Keratinocyte (primary cell): Measurements from ENCODE around the gene VPS26C. TPM values are rescaled to one million over a fixed set of nuclear protein-coding genes. Genes with fewer than 3 reads are reported as not detected.
"Not testable (repeated sequence)": the region's sequence is repeated elsewhere in the genome, so short reads cannot be mapped to it uniquely, and the experiment has no call there.

ENCODE experiments used
- DNase-seq: peaks from one replicate; pipeline ENCODE4 v3.0.0-alpha.2; 2011; ENCODE audit warnings: low read depth, missing footprints, low spot score
- FAIRE-seq: peaks from 2 replicates; lab custom pipeline; 2011; peaks lifted over from hg19 to GRCh38; lab: Jason Lieb, UNC
- H2AFZ ChIP-seq: 2 replicates; pipeline ENCODE4 v1.6.0; 2012; ENCODE audit warnings: low read length, control low read depth, inconsistent platforms; ENCODE audit not compliant: control insufficient read depth
- H3K27ac ChIP-seq: 2 replicates; pipeline ENCODE4 v1.5.1; 2011; ENCODE audit warnings: low read length; ENCODE audit not compliant: control insufficient read depth, insufficient read depth
- H3K27me3 ChIP-seq: 3 replicates; pipeline ENCODE4 v1.6.0; 2011; ENCODE audit warnings: low read length; ENCODE audit not compliant: control insufficient read depth, insufficient read depth; ENCODE audit errors: extremely low read depth
- H3K36me3 ChIP-seq, 2 experiments: 2 replicates in 1 of 2; 3 replicates in 1 of 2; pipeline ENCODE4 v1.5.1; 2011; ENCODE audit warnings: low read length in 2 of 2, mild to moderate bottlenecking in 1 of 2; ENCODE audit not compliant: control insufficient read depth in 2 of 2, insufficient read depth in 2 of 2; ENCODE audit errors: extremely low read depth in 1 of 2
- H3K4me1 ChIP-seq: 3 replicates; pipeline ENCODE4 v1.5.1; 2011; ENCODE audit warnings: low read length; ENCODE audit not compliant: control insufficient read depth, insufficient read depth; ENCODE audit errors: extremely low read depth
- H3K4me2 ChIP-seq: 3 replicates; pipeline ENCODE4 v1.6.0; 2011; ENCODE audit warnings: low read depth, low read length; ENCODE audit not compliant: control insufficient read depth, insufficient read depth; ENCODE audit errors: extremely low read depth
- H3K4me3 ChIP-seq, 3 experiments: fragments of 200-600 bp in 1 of 3; sonication (generic) in 1 of 3; 2 replicates in 2 of 3; 3 replicates in 1 of 3; pipeline ENCODE4 v1.5.1; 2011 to 2016; ENCODE audit warnings: low read length in 3 of 3, mild to moderate bottlenecking in 3 of 3, control low read depth in 2 of 3, inconsistent platforms in 1 of 3, low read depth in 1 of 3, mixed read lengths in 1 of 3, mixed run types in 1 of 3, moderate library complexity in 1 of 3; ENCODE audit not compliant: control insufficient read depth in 2 of 3, insufficient read depth in 2 of 3; ENCODE audit errors: extremely low read depth in 1 of 3
- H3K79me2 ChIP-seq: 2 replicates; pipeline ENCODE4 v1.6.0; 2012; ENCODE audit warnings: low read length; ENCODE audit not compliant: control insufficient read depth, insufficient read depth
- H3K9ac ChIP-seq: 3 replicates; pipeline ENCODE4 v1.6.0; 2011; ENCODE audit warnings: low read length; ENCODE audit not compliant: control insufficient read depth, insufficient read depth; ENCODE audit errors: extremely low read depth
- H3K9me1 ChIP-seq: 3 replicates; pipeline ENCODE4 v1.6.0; 2011; ENCODE audit warnings: low read length; ENCODE audit not compliant: control insufficient read depth, insufficient read depth; ENCODE audit errors: extremely low read depth
- H3K9me3 ChIP-seq: 2 replicates; pipeline ENCODE4 v1.5.1; 2012; ENCODE audit warnings: low read depth, low read length; ENCODE audit not compliant: control insufficient read depth
- H4K20me1 ChIP-seq: 3 replicates; pipeline ENCODE4 v1.6.0; 2011; ENCODE audit warnings: low read length; ENCODE audit not compliant: control insufficient read depth, insufficient read depth; ENCODE audit errors: extremely low read depth
- CTCF ChIP-seq, 3 experiments: IDR thresholded peaks in 1 of 3; conservative IDR thresholded peaks in 1 of 3; optimal IDR thresholded peaks in 1 of 3; 2 replicates in 2 of 3; 3 replicates in 1 of 3; pipeline versions ENCODE3 to v1.5.1; 2011; ENCODE audit warnings: low read length in 3 of 3, mild to moderate bottlenecking in 3 of 3, moderate library complexity in 2 of 3, control low read depth in 1 of 3, inconsistent platforms in 1 of 3; ENCODE audit not compliant: insufficient read depth in 2 of 3; ENCODE audit errors: extremely low read depth in 1 of 3
- EZH2 ChIP-seq: IDR thresholded peaks from one replicate; pipeline ENCODE4 v1.6.1; 2012; ENCODE audit warnings: inconsistent platforms, mild to moderate bottlenecking, low read length, moderate library complexity
- dilution Hi-C: fragments of 300-500 bp; cut with MboI; formaldehyde crosslinking; loops from one replicate; pipeline ENCODE4 v1.7.0; 2020; ENCODE audit warnings: low sequenced_read_pairs; ENCODE audit not compliant: extremely low pct_ligation_motif_present
- polyA minus RNA-seq, 3 experiments: library from RNA; depleted of rRNA, polyadenylated mRNA; stranded (reverse); fragments of >200 nt; gene quantifications; 1 replicate in 1 of 3; 2 replicates in 1 of 3; 3 replicates in 1 of 3; pipeline ENCODE4 v1.2.3, GENCODE V29; 2011
- polyA plus RNA-seq, 5 experiments: library from polyadenylated mRNA; depleted of rRNA in 3 of 5; stranded (reverse) in 3 of 5; stranded (forward) in 1 of 5; unstranded in 1 of 5; fragments of >200 nt; gene quantifications; 1 replicate in 1 of 5; 2 replicates in 3 of 5; 3 replicates in 1 of 5; pipeline versions ENCODE4 v1.2.1 to v1.2.3, GENCODE V29; 2011 to 2012; ENCODE audit warnings: missing spikeins in 2 of 5, low read depth in 1 of 5, low replicate concordance in 1 of 5

VPS26C gene
- polyA plus RNA-seq (38.6 to 46.1 TPM (median 41.3 TPM) in 3 replicates), polyA minus RNA-seq (22.3 to 39.7 TPM (median 35.9 TPM) in 3 replicates)
- polyA plus RNA-seq (2011; ENCODE audit: low read depth): 19.0 TPM
- 32.5 and 49.2 TPM in 2 replicates for polyA plus RNA-seq (2011; cell fraction: cytosol; rRNA removed)
- polyA plus RNA-seq (2011; cell fraction: nucleus; rRNA removed): 44.7 and 48.0 TPM in 2 replicates
- polyA plus RNA-seq (2012; ENCODE audit: low replicate concordance): 31.9 and 34.7 TPM in 2 replicates
- 48.7 TPM for polyA minus RNA-seq (2011; cell fraction: cytosol; rRNA and poly(A)+ RNA removed)
- polyA minus RNA-seq (2011; cell fraction: nucleus; rRNA and poly(A)+ RNA removed): 21.3 and 35.1 TPM in 2 replicates

- Histone ChIP-seq H3K9me3 (no peaks in the 10 kb centered on the region), H3K27ac (peak within 1 kb of the TSS; percentile 99), H3K4me2 (peak within 1 kb of the TSS; percentile 90), H3K9me1 (no peaks in the 10 kb centered on the region), H3K4me1 (peaks cover 18% of the 10 kb centered on the region), H3K27me3 (no peaks in the 10 kb centered on the region), H3K36me3 (no peaks in the 10 kb centered on the region), H3K4me3 (peak within 1 kb of the TSS; percentile 73 to 85 (median 83)), H2AFZ (peak within 1 kb of the TSS; percentile 92), H3K9ac (peak within 1 kb of the TSS; percentile 98), H4K20me1 (no peaks in the 10 kb centered on the region), H3K79me2 (peaks cover 42% of the 10 kb centered on the region)
- DNase-seq (peak; percentile 93), FAIRE-seq (peak; percentile 87)
- no peak for TF ChIP-seq EZH2
- no peak for TF ChIP-seq CTCF (optimal IDR thresholded peaks at IDR 0.05 in 1 of 3, IDR thresholded peaks at IDR 0.05 in 1 of 3, conservative IDR thresholded peaks at IDR 0.05 in 1 of 3; ENCODE audit: extremely low read depth in 1 of 3, insufficient read depth in 2 of 3, low read length in 3 of 3)
- dilution Hi-C loops: no loop called here
Measured at GRCh38 chr21:37267269-37268185, at the start of gene VPS26C. Gene VPS26C, minus strand, starts transcription at chr21:37267334. Its CDS starts 40 bp downstream, at chr21:37267294.

- dilution Hi-C loops, H4K20me1 ChIP-seq, H3K9me3 ChIP-seq, H3K4me1 ChIP-seq, H3K4me2 ChIP-seq, H2AFZ ChIP-seq, H3K36me3 ChIP-seq, H3K79me2 ChIP-seq, H3K9ac ChIP-seq, FAIRE-seq, H3K27ac ChIP-seq, H3K4me3 ChIP-seq, H3K9me1 ChIP-seq, H3K27me3 ChIP-seq, DNase-seq: not testable (repeated sequence)
Measured at GRCh38 chr21:37316072-37316471, 48.9 kb upstream of the VPS26C start.
